MCF 10A (cell line): ENCODE measurements around the gene CLSTN2. TPM values are rescaled to one million over a fixed set of nuclear protein-coding genes. Genes with fewer than 3 reads are reported as not detected.

Experiments
- BruUV-seq: library from RNA; stranded (reverse); fragments of 400-500 nt; replicated peaks from 2 replicates; lab custom pipeline; 2021; lab: Mats Ljungman, UMichigan
- CTCF ChIA-PET: fragments of 300-600 bp; sonication (Branson Sonifier 250); formaldehyde crosslinking; extraction: SDS; loops from one replicate; lab custom pipeline; 2021; ENCODE audit warnings: antibody characterized with exemption, inconsistent platforms; lab: Yijun Ruan, JAX
- POLR2A ChIA-PET: fragments of 300-600, 350-650 bp; sonication (Branson Sonifier 250); formaldehyde crosslinking; extraction: SDS; loops from one replicate; lab custom pipeline; 2020; ENCODE audit warnings: antibody characterized with exemption, inconsistent platforms; lab: Yijun Ruan, JAX
- DNase-seq: peaks from one replicate; pipeline ENCODE4 v3.0.0-alpha.2; 2018; ENCODE audit not compliant: unreplicated experiment
- H3K27ac Mint-ChIP-seq: one replicate; pipeline ENCODE4 v1.8.0; 2022; ENCODE audit warnings: mild to moderate bottlenecking, low read depth, mixed read lengths; ENCODE audit not compliant: unreplicated experiment
- H3K27me3 Mint-ChIP-seq: one replicate; pipeline ENCODE4 v1.8.0; 2022; ENCODE audit warnings: mixed read lengths; ENCODE audit not compliant: insufficient read depth, unreplicated experiment
- H3K36me3 Mint-ChIP-seq: one replicate; pipeline ENCODE4 v1.8.0; 2022; ENCODE audit warnings: mild to moderate bottlenecking, moderate library complexity, mixed read lengths; ENCODE audit not compliant: insufficient read depth, unreplicated experiment
- H3K4me1 Mint-ChIP-seq: one replicate; pipeline ENCODE4 v1.8.0; 2022; ENCODE audit warnings: mixed read lengths; ENCODE audit not compliant: insufficient read depth, unreplicated experiment
- H3K4me3 Mint-ChIP-seq: one replicate; pipeline ENCODE4 v1.8.0; 2022; ENCODE audit warnings: mild to moderate bottlenecking, moderate library complexity, mixed read lengths; ENCODE audit not compliant: unreplicated experiment
- H3K9me3 Mint-ChIP-seq: one replicate; pipeline ENCODE4 v1.8.0; 2022; ENCODE audit warnings: mixed read lengths; ENCODE audit not compliant: unreplicated experiment
- CTCF ChIP-seq: fragments of 200-600 bp; IDR thresholded peaks from one replicate; pipeline ENCODE4 v1.8.0; 2022; ENCODE audit warnings: antibody characterized with exemption, mild to moderate bottlenecking; ENCODE audit not compliant: unreplicated experiment
- intact Hi-C: fragments of 100-400 bp; cut with micrococcal nuclease; formaldehyde crosslinking; loops from 2 replicates; pipeline ENCODE4 v1.14.1; 2022
- total RNA-seq: library from RNA; stranded (reverse); gene quantifications from 2 replicates; pipeline ENCODE4 v1.2.3, GENCODE V29; 2022

CLSTN2 gene
- total RNA-seq, 1 experiment from 2014 or later: not detected

GRCh38 chr3:140077406-140077805, 142.4 kb downstream of the CLSTN2 start:
- Mint-ChIP-seq H3K4me1 (no peaks in the 10 kb centered on the region), H3K36me3 (peaks cover 6% of the 10 kb centered on the region), H3K4me3 (no peak overlapping the region), H3K9me3 (no peaks in the 10 kb centered on the region), H3K27ac (no peak overlapping the region), H3K27me3 (no peaks in the 10 kb centered on the region)
- ChIA-PET POLR2A (no interaction called here), CTCF (interaction anchor here (0.5 to 0.6 kb wide), 2 partner anchors 516 to 651 kb away, joined by 3 to 4 read pairs; no protein-coding TSS in a partner anchor)
- intact Hi-C loops: no loop called here
- no peak for TF ChIP-seq CTCF
- no peak for DNase-seq
- no TSS peak for BruUV-seq

DNA sequence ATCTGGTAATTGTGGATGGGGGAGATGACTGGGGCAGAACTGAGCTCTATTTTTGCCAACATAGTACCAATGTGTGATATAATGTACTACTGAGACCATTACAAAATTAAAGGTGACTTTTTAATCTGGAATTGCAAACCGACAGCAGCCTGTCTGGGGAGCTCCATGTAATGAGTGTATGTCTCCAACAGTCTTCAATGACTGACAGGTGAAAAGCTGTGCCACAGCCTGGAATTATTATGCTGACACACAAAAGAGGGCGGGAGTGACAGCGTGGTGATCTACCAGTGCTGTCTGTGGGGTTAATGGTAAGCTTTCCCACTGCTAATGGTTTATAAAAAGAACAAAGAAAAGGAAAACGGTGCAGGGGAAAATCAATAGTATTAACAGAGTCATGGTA, 143.4 kb downstream of the CLSTN2 start:
- Mint-ChIP-seq H3K4me1 (no peaks in the 10 kb centered on the region), H3K9me3 (no peaks in the 10 kb centered on the region), H3K36me3 (peaks cover 6% of the 10 kb centered on the region), H3K27ac (no peak overlapping the region), H3K27me3 (no peaks in the 10 kb centered on the region), H3K4me3 (no peak overlapping the region)
- TF ChIP-seq CTCF: no peak
- ChIA-PET POLR2A (no interaction called here), CTCF (interaction anchor here (0.5 to 1.2 kb wide), 3 partner anchors 15 to 651 kb away, joined by 3 read pairs; no protein-coding TSS in a partner anchor)
- intact Hi-C loops: no loop called here
- BruUV-seq: no TSS peak
- no peak for DNase-seq

GRCh38 chr3:140078940-140079339, 144.0 kb downstream of the CLSTN2 start:
- no peak for DNase-seq
- H3K36me3 Mint-ChIP-seq: peaks cover 6% of the 10 kb centered on the region
- no peaks in the 10 kb centered on the region for H3K4me1 Mint-ChIP-seq
- no peak overlapping the region for H3K27ac Mint-ChIP-seq
- no peaks in the 10 kb centered on the region for H3K27me3 Mint-ChIP-seq
- H3K9me3 Mint-ChIP-seq: no peaks in the 10 kb centered on the region
- no peak overlapping the region for H3K4me3 Mint-ChIP-seq
- intact Hi-C loops: no loop called here
- ChIA-PET POLR2A (no interaction called here), CTCF (interaction anchor here (1.2 kb wide), 1 partner anchor 16 kb away, joined by 3 read pairs; no protein-coding TSS in a partner anchor)
- no peak for TF ChIP-seq CTCF
- BruUV-seq: no TSS peak

DNA sequence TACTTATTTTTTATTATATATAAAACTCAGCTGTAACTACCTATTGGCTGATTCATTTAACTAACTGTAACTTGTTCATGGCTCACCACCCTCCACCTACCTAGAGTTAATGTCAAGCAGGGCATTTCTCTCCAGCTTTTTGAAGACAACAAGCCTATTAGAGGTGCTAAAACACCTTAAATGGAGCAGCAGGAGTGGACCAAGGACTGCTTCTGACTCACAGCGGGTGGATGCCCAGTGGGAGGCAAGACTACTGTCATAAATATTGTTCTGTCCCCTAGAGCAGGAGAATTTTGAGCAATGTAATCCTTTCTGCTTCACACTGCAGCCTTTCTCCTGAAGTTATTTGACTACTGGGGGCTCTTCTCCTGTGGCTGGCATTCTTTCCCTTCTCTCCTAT, 146.9 kb downstream of the CLSTN2 start:
- Mint-ChIP-seq H3K27ac (no peak overlapping the region), H3K4me1 (no peaks in the 10 kb centered on the region), H3K36me3 (peaks cover 6% of the 10 kb centered on the region), H3K27me3 (peaks cover under 1% of the 10 kb centered on the region), H3K4me3 (no peak overlapping the region), H3K9me3 (no peaks in the 10 kb centered on the region)
- CTCF ChIA-PET: no interaction called here
- intact Hi-C loops: no loop called here
- POLR2A ChIA-PET: no interaction called here
- no peak for DNase-seq
- BruUV-seq: no TSS peak
- TF ChIP-seq CTCF: no peak
